Nephron progenitor cell (in vitro differentiated cells): ENCODE results near the gene RNF180.
A peak's percentile ranks its signal among the peaks of the same experiment; 100 is the strongest.
"Not testable (repeated sequence)": the region's sequence is repeated elsewhere in the genome, so short reads cannot be mapped to it uniquely, and the experiment has no call there.

Experiments used
- DNase-seq: peaks from one replicate; pipeline ENCODE4 v3.0.0; 2021
- H3K27ac Mint-ChIP-seq: 2 replicates; pipeline ENCODE4 v1.8.0; 2021; ENCODE audit warnings: mild to moderate bottlenecking, moderate library complexity, mixed read lengths
- H3K27me3 Mint-ChIP-seq: 2 replicates; pipeline ENCODE4 v1.8.0; 2021; ENCODE audit warnings: mild to moderate bottlenecking, low read depth, mixed read lengths; ENCODE audit not compliant: poor library complexity
- H3K36me3 Mint-ChIP-seq: 2 replicates; pipeline ENCODE4 v1.8.0; 2021; ENCODE audit warnings: low read depth, mixed read lengths
- H3K4me1 Mint-ChIP-seq: 2 replicates; pipeline ENCODE4 v1.8.0; 2021; ENCODE audit warnings: mixed read lengths
- H3K4me3 Mint-ChIP-seq: 2 replicates; pipeline ENCODE4 v1.8.0; 2021; ENCODE audit warnings: mild to moderate bottlenecking, moderate library complexity, mixed read lengths
- H3K9me3 Mint-ChIP-seq: 2 replicates; pipeline ENCODE4 v1.8.0; 2021; ENCODE audit warnings: mild to moderate bottlenecking, moderate library complexity, mixed read lengths
- CTCF ChIP-seq: fragments of 200-600 bp; sonication (generic); IDR thresholded peaks from 2 replicates; pipeline ENCODE4 v1.5.0; 2021; ENCODE audit warnings: antibody characterized with exemption

The RNF180 gene

GRCh38 chr5:64364426-64364825, 198.8 kb downstream of the RNF180 start:
- Mint-ChIP-seq H3K4me3 (no peak overlapping the region), H3K9me3 (peaks cover 33% of the 10 kb centered on the region), H3K27me3 (peaks cover 4% of the 10 kb centered on the region), H3K36me3 (no peaks in the 10 kb centered on the region), H3K4me1 (no peaks in the 10 kb centered on the region), H3K27ac (no peak overlapping the region)
- DNase-seq, result no peak
- TF ChIP-seq CTCF, result no peak

- no peak overlapping the region for H3K4me3 Mint-ChIP-seq
- peak; percentile 9 for TF ChIP-seq CTCF
- no peaks in the 10 kb centered on the region for H3K27me3 Mint-ChIP-seq
- DNase-seq, result peak; percentile 2
- no peaks in the 10 kb centered on the region for H3K36me3 Mint-ChIP-seq
- no peaks in the 10 kb centered on the region for H3K4me1 Mint-ChIP-seq
- H3K9me3 Mint-ChIP-seq, result no peaks in the 10 kb centered on the region
- no peak overlapping the region for H3K27ac Mint-ChIP-seq
Measured at GRCh38 chr5:64384765-64385164, 219.1 kb downstream of the RNF180 start.

- DNase-seq, result no peak
- Mint-ChIP-seq H3K4me3 (no peak overlapping the region), H3K27ac (no peak overlapping the region), H3K9me3 (peaks cover 16% of the 10 kb centered on the region), H3K4me1 (no peaks in the 10 kb centered on the region), H3K27me3 (no peaks in the 10 kb centered on the region), H3K36me3 (no peaks in the 10 kb centered on the region)
- TF ChIP-seq CTCF, result no peak
Measured at GRCh38 chr5:64397552-64397951, 231.9 kb downstream of the RNF180 start.

- H3K36me3 Mint-ChIP-seq, H3K4me1 Mint-ChIP-seq, H3K27ac Mint-ChIP-seq, H3K4me3 Mint-ChIP-seq, DNase-seq, H3K27me3 Mint-ChIP-seq: not testable (repeated sequence)
- peaks cover 14% of the 10 kb centered on the region for H3K9me3 Mint-ChIP-seq
Measured at GRCh38 chr5:64398735-64399134, 233.1 kb downstream of the RNF180 start.

GRCh38 chr5:64407103-64407825, 241.6 kb downstream of the RNF180 start:
- H3K27ac Mint-ChIP-seq, H3K27me3 Mint-ChIP-seq, H3K4me3 Mint-ChIP-seq, DNase-seq, H3K36me3 Mint-ChIP-seq, H3K4me1 Mint-ChIP-seq: not testable (repeated sequence)
- H3K9me3 Mint-ChIP-seq, result peaks cover 21% of the 10 kb centered on the region

GRCh38 chr5:64417390-64417789, 251.7 kb downstream of the RNF180 start:
- no peak overlapping the region for H3K27ac Mint-ChIP-seq
- no peak for TF ChIP-seq CTCF
- no peaks in the 10 kb centered on the region for H3K9me3 Mint-ChIP-seq
- no peaks in the 10 kb centered on the region for H3K27me3 Mint-ChIP-seq
- no peaks in the 10 kb centered on the region for H3K36me3 Mint-ChIP-seq
- DNase-seq, result no peak
- H3K4me3 Mint-ChIP-seq, result no peak overlapping the region
- no peaks in the 10 kb centered on the region for H3K4me1 Mint-ChIP-seq

GRCh38 chr5:64418013-64418412, 252.4 kb downstream of the RNF180 start:
- Mint-ChIP-seq H3K4me1 (no peaks in the 10 kb centered on the region), H3K9me3 (no peaks in the 10 kb centered on the region), H3K36me3 (no peaks in the 10 kb centered on the region), H3K27ac (no peak overlapping the region), H3K4me3 (no peak overlapping the region), H3K27me3 (no peaks in the 10 kb centered on the region)
- no peak for TF ChIP-seq CTCF
- DNase-seq, result no peak
